Activated CD4-positive, alpha-beta T cell treated with anti-CD3 and anti-CD28 coated beads, Interleukin-2, Interleukin-4, amounts not matched to agents 100 ng/mL and 50 ng/mL, durations not matched to agents 16 hours and 8 hours (primary cell): Measurements from ENCODE around the gene RACK1.

Experiments
- DNase-seq: peaks from one replicate; pipeline ENCODE4 v3.0.0-alpha.2; 2020; ENCODE audit warnings: low spot score

The RACK1 gene

DNA sequence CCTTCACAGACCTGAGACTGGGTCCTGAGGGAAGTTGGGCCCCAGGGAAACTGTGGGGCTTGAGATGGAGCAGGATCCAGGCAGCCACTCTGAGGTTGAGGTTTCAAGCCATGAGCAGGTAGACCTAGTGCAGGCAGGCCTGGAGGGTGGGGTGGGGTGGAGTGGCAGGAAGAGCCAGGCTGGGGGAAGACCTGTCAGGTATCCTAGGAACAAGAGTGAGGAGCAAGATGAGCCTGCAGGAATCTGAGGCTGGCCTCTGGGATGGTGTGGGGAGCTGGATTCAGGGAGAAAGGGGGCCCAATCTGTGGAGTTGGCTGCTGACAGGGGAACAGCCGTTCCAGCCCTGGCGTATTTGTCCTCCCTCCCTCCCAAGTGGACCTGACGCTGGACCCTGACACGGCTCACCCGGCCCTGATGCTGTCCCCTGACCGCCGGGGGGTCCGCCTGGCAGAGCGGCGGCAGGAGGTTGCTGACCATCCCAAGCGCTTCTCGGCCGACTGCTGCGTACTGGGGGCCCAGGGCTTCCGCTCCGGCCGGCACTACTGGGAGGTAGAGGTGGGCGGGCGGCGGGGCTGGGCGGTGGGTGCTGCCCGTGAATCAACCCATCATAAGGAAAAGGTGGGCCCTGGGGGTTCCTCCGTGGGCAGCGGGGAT is 9.8 kb downstream of the RACK1 start:
- no peak for DNase-seq

DNA sequence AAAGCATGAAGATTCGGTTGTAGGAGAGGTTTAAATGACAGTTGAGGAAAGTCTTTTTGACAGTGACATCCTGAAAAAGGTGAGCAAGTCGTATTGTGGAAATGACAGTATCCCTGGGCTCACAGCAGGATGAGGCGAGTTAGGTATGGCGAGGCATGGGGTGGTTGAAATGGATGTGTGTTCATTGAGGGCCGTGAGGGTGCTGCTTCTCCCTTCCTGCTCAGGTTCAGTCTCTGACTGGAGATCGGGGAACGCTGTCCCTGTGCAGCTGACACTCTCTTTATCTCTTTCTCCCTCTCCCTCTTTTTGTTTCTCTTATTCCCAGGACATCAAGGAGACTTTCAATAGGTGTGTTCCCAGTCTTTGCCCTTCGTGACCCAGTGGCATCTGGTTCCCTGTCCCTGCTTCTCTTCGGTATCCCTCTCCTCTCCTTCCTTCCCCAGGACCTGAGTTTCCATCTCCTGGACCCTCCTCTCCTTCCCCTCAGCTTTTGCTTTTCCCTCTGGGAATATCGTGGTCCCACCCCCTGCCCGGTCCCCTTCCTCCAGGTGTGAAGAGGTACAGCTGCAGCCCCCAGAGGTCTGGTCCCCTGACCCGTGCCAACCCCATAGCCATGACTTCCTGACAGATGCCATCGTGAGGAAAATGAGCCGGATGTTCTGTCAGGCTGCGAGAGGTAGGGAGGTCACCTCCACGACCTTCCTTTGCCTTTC is 10.5 kb downstream of the RACK1 start:
- no peak for DNase-seq

DNA sequence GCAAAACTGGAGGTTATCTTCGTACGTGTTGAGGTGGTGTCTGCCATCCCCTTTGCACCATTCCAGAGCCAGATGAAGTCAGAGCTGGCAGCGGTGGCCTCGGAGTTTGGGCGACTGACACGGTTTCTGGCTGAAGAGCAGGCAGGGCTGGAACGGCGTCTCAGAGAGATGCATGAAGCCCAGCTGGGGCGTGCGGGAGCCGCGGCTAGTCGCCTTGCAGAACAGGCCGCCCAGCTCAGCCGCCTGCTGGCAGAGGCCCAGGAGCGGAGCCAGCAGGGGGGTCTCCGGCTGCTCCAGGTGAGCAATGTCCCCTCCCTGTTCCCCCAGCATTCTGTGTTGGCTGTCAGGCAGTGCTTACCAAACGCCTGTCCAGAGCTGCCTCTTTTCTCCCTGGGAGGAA is 11.1 kb downstream of the RACK1 start:
- DNase-seq: no peak

GRCh38 chr5:181231432-181231831 is 12.3 kb downstream of the RACK1 start:
- DNase-seq: no peak

- no peak for DNase-seq
These were observed 13.2 kb downstream of the RACK1 start for GRCh38 chr5:181230551-181230950.

- no peak for DNase-seq
These were observed 13.7 kb downstream of the RACK1 start for GRCh38 chr5:181229996-181230395.

- no peak for DNase-seq
These were observed 19.1 kb downstream of the RACK1 start for GRCh38 chr5:181224390-181225229.

DNA sequence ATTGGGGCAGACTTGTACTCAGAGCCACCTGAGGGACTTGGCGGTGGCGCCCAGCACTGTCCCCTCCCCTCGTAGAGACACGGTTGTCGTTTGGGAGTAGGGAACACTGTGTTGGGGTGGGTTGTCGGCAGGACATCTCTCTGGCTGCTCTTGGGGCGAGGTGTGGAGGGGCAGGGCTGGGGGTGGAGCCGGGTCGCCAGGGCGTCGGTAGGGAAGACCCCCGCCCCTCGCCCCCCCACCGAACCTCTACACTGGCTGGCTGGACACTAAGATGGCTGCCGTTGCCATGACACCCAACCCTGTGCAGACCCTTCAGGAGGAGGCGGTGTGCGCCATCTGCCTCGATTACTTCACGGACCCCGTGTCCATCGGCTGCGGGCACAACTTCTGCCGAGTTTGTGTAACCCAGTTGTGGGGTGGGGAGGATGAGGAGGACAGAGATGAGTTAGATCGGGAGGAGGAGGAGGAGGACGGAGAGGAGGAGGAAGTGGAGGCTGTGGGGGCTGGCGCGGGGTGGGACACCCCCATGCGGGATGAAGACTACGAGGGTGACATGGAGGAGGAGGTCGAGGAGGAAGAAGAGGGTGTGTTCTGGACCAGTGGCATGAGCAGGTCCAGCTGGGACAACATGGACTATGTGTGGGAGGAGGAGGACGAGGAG is 19.8 kb downstream of the RACK1 start:
- DNase-seq: no peak

GRCh38 chr5:181223058-181223728 is 20.5 kb downstream of the RACK1 start, which contains the start of gene TRIM41:
Gene TRIM41 (plus strand): TSS chr5:181223281. CDS start chr5:181224000, 719 bp downstream.
- DNase-seq: peak; percentile 99

GRCh38 chr5:181222630-181223057 is 21.1 kb downstream of the RACK1 start:
- DNase-seq: no peak

DNA sequence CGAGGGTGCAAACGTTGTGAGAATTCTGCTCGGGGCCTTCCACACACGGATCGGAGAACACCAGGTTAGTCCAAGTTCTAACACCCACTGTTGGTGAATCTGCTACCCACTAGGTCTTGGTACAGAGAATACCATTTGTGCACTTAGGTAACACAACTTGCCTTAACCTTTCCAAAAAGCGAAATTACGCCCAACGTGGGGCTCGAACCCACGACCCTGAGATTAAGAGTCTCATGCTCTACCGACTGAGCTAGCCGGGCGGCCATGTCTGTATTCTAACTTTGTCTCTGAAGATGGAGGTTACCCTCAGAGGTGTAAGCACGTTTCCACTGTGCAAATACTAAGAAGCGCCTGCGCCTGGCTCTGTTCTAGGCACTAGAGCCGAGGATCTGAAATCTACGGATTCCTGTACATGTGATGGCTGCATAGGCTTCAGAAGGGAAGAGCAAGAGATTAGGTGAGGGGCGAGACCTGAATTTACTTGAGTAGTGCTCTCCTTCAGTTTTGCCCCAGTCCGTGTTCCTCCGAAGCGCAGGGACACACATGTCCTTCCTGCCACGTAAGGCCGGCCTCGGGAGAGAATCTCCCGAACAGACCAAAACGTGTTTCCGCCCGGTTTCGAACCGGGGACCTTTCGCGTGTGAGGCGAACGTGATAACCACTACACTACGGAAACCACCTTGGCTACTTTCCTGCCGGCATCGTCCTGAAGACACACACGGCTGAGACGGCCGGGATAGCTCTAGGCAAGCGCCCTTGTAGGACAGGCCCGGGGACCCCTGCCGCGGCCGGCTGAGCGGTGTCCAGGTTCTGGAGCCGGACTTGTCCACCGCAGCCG is 21.7 kb downstream of the RACK1 start:
- DNase-seq: peak; percentile 98

DNA sequence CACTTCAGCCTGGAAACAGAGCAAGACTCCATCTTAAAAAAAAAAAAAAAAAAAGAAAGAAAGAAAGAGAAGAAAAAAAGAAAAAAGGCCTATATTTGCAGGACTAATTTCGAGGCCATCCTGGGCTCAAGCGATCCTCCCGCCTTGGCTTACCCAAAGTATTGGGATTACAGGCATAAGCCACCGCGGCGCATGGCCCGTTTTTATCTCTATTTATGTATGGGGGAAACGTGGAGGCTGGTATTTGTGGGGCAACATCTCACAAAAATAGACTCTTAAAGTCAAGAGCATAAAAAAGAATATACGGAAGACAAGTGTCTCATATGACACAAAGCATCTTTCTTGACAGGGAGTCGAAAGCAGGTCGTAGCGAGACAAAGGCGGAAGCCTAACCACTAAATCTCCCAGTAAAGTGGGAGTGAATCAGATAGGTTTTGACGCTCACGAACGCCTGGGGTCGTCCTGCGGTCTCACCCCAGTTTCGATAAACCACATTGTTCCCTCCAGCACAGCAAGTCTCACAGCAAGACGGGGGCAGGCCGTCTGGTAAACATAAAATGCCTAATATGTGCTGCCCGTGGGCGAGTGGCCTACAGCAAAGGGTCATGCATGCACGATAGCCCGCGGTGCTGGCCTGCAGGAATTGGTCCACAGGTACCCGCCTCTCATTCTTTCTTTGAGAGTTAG is 22.5 kb downstream of the RACK1 start:
- DNase-seq: no peak

GRCh38 chr5:181220178-181220515 is 23.6 kb downstream of the RACK1 start:
- DNase-seq: no peak

DNA sequence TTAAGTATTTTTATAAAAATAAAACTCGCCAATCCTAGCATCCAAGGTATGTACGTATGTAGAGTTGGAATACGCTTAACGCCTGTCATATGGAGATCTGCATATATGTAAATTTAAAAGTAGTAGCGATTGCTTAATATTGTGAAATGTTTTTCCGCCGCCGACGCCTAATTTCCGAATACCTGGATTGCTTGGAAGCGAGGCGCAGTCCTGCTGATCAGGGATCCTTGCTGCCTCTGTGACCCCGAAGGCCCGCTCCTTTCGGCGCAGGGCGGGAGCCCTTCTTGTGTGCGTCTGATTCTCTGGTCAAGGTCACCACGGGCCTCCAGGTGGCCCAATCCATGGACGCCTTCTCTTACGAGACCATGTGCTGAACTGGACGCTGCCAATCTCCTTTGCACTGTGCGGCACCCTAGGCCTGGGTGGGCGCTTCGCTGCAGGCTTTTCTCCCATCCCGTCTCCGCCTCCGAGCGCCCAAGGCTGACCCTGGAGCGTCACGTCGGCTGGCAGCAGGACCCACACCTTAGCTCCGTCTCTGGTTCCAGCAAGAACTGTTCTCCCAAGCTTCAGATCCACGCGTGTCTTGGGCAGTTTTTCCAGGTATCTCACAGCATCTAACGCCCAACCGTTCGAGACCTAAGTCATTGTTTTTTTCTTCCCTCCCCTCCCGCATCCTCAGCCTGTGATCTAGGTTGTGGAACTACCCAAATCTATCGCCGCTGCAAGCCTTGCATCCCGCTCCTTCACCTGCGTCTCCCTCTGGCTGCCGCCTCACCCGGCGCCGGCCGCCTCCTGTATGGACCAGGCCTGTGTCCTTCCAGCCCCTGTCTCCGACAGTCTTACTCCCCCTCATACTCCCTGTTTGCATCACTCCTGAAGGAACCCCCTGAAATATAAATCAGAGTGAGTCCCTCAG is 24.2 kb downstream of the RACK1 start:
- no peak for DNase-seq

GRCh38 chr5:181218795-181219124 is 24.9 kb downstream of the RACK1 start:
- DNase-seq: no peak

- peak; percentile 30 for DNase-seq
These were observed 26.0 kb downstream of the RACK1 start for GRCh38 chr5:181217803-181218062.

DNA sequence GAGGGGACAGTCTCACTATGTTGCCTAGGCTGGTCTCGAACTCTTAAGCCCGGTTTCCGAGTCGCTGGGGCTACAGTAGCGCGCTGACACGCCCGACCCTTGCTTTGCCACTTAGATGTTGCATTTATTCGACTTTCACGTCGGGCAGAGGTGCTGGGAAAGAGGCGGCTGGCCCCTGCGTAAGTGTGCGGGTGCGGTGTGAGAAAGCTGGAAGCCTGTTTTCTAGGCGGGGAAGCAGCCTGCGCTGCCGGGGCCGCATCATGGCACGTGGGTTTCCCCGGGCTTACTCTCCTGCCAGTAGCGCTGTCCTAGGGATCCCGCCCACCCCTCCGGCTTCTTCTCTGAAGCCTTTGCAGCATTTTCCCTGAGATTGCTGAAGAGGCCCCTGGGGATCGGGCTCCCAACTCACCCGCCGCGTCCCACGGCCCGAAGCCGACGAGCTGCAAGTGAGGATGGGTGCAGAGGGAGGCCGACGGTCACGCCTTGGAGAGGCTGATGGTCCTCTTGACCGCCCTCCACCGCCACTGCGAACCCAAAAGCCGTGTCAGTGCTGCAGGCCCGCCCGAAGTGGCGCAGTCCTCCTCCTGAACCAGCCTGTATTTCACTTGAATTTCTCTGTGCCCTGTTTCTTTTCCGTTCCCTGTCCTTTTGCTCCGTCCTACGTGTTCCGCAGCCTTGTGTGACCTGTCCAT is 26.4 kb downstream of the RACK1 start:
- DNase-seq: peak; percentile 72

DNA sequence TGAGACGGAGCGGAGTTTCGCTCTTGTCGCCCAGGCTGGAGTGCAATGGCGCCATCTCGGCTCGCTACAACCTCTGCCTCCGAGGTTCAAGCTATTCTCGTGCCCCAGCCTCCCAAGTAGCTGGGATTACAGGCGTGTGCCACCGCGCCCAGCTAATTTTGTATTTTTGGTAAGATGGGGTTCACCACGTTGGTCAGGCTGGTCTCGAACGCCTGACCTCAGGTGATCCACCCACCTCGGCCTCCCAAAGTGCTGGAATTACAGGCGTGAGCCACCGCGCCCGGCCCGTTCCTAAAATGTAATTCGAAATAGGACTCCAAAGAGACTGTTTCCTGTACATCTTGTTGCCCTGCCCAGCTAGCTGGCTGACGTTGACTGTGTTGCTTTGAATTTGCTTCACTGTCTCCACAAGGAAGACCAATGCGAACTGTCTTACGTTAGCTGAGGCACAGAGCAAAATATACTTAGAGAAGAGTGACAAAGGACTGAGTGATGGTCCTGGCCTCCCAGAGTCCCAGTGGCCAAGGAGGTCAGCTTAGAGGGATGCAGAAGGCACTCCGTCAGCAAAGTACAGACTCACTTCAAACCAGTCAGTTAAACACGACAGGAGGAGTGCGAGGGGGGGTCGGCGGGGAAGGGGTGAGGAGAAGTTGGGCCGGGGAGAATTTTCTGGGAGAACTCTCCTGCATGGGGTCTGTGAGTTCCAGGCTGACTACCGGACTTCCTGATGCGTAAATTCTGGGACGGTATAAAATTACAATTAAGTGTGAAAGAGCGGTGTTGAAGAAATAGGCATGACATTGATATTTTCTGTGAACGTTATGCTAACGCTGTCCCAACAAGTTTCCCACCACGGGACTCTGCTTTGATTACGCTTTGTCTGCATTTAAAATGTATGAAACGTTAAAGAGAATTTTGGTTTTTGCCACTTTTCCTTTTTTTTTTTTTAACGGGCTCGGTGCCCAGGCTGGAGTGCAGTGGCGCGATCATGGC is 27.4 kb downstream of the RACK1 start:
- no peak for DNase-seq
